ENCODE data around the gene IL17REL. TPM values are rescaled to one million over a fixed set of nuclear protein-coding genes. Genes with fewer than 3 reads are reported as not detected.

The IL17REL gene
- total and polyA plus RNA-seq, 10 of the 15 experiments (the other 5 are each of a cell fraction or from before 2014, with no cell fraction given): 0.03 TPM; not detected in 9

GRCh38 chr22:50016988-50017700, 4.6 kb upstream of the IL17REL start (continued):
- TF ChIP-seq ZBTB40 (IDR thresholded peaks at IDR 0.05; ENCODE audit: borderline replicate concordance): no peak
- peak; percentile 61; the same call in 1 of the 2 replicates for TF ChIP-seq RAD51 (IDR thresholded peaks at IDR 0.05)
- TF ChIP-seq BCLAF1 (IDR thresholded peaks at IDR 0.05): no peak
- no peak; the same call in 1 of the 2 replicates for TF ChIP-seq ATF3 (IDR thresholded peaks at IDR 0.05; ENCODE audit: borderline replicate concordance, extremely low read depth, low read depth, low read length)
- TF ChIP-seq KAT2A (conservative IDR thresholded peaks at IDR 0.05; ENCODE audit: control insufficient read depth, low read depth, low read length): no peak
- TF ChIP-seq BACH1 (IDR thresholded peaks at IDR 0.05; ENCODE audit: borderline replicate concordance): peak; percentile 62
- TF ChIP-seq SMC3 (IDR thresholded peaks at IDR 0.05; ENCODE audit: borderline replicate concordance, low read length): no peak
- peak; percentile 76 for TF ChIP-seq USF1 (IDR thresholded peaks at IDR 0.05; ENCODE audit: borderline replicate concordance, extremely low read length, insufficient read depth, low read depth, low read length)
- TF ChIP-seq MYB (IDR thresholded peaks at IDR 0.05; ENCODE audit: borderline replicate concordance, low read depth, low read length): no peak
- TF ChIP-seq MTA2 (IDR thresholded peaks at IDR 0.05; ENCODE audit: low read depth): 0 out of 2 replicates have a peak, but pooled peaks have one; percentile 45
- peak; percentile 71 for TF ChIP-seq ATF7 (IDR thresholded peaks at IDR 0.05; ENCODE audit: low read depth)
- peak; percentile 95 for TF ChIP-seq ZNF687 (IDR thresholded peaks at IDR 0.05)
- TF ChIP-seq PAX5 (IDR thresholded peaks at IDR 0.05; ENCODE audit: borderline replicate concordance, low read depth, low read length): peak; percentile 81; the same call in 1 of the 2 replicates
- no peak for TF ChIP-seq SMARCA5 (IDR thresholded peaks at IDR 0.05)
- TF ChIP-seq SUPT20H (IDR thresholded peaks at IDR 0.05; ENCODE audit: borderline replicate concordance, control insufficient read depth, low read depth, low read length): no peak
- TF ChIP-seq DPF2 (IDR thresholded peaks at IDR 0.05): peak; percentile 85
